ENCODE results near the gene SPATA16. TPM values are rescaled to one million over a fixed set of nuclear protein-coding genes. Genes with fewer than 3 reads are reported as not detected.

Gene SPATA16
- total RNA-seq, 1 donor = not detected

DNA sequence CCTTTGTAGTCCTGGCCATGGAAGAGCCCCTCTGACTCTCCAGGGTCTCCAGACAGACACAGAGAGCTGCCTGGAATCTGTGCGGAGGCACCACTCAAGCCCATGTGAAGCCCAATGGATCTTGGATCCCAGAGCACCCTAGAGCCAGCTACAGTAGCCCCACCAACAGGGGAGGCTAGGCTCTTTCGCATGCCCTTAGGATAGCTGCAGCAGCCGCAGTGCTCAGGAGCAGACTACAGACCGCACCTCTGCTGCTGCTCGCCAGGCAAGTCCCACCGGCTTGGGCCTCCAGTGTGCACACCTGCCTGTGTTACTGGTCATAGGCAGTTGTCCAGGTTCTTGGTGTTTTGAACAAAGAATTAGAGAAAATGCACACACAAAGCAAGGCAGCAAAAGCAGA, 131.6 kb downstream of the SPATA16 start:
- DNase-seq (ENCODE audit: low read depth in 2 of 3, low spot score in 2 of 3) = no peak

GRCh38 chr3:173008978-173009377, 132.1 kb downstream of the SPATA16 start:
- no peak for DNase-seq (ENCODE audit: low read depth in 2 of 3, low spot score in 2 of 3)

- DNase-seq (ENCODE audit: low read depth in 2 of 3, low spot score in 2 of 3) = peak in 2 of 3 donors; percentile 3 to 11
Observed at GRCh38 chr3:173007079-173007723, 133.8 kb downstream of the SPATA16 start.

DNA sequence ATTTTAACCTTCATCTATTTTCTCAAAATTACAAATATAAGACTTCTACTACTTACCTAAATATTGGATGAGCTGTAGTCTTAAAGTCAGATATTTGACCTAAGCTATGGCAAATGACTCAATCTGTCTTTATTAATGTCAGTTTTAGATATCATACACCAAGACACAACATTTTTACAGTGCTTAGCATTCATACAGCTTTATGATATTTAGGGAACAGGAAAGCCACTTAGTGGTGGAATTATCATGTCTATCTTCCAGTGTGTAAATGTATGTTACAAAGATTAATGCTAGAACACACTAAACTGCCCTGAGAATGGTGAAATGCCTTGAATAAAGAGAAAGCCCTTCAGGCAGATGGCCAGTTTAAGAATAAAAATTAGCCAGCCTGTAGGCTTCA, 135.0 kb downstream of the SPATA16 start:
- no peak for DNase-seq (ENCODE audit: low read depth in 2 of 3, low spot score in 2 of 3)

DNA sequence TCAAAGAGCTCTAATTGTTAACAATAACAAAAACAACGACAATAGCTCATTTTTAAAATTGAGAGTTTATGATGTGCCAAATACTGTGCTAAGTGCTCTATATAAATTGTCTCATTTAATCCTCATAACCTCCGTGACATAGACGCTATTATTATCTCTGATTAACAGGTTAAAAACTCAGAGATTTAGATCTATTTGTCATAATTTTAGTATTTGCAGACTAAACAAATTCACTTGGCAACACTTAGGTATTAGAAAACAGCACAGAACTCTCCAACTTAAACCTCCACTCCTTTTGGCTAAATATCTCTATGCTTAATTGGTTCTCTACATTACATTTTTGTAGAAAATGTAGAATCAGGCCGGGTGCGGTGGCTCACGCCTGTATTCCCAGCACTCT, 136.4 kb downstream of the SPATA16 start:
- no peak for DNase-seq (ENCODE audit: low read depth in 2 of 3, low spot score in 2 of 3)

DNA sequence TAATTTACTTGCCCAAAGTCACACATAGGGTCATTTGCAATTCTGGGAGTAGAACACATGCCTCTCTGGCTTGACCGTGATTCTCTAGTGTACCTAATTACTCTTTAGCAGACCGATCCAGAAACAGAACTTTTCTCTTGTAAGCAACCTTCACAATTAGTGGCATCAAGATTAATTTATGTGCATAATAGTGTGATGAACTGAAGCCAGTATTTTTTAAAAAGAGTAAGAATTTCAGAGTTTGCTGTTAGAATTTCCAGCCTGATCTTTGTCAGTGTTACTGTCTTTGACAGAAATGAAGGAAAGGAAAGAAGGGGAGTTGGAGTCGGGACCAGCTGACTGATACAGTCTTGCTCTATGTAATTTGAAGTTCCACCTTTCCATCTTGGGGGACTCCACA, 137.1 kb downstream of the SPATA16 start:
- no peak for DNase-seq (ENCODE audit: low read depth in 2 of 3, low spot score in 2 of 3)

- DNase-seq (ENCODE audit: low read depth in 2 of 3, low spot score in 2 of 3) = no peak
Observed at GRCh38 chr3:173003471-173003870, 137.6 kb downstream of the SPATA16 start.

GRCh38 chr3:173001622-173002021, 139.4 kb downstream of the SPATA16 start:
- no peak for DNase-seq (ENCODE audit: low read depth in 2 of 3, low spot score in 2 of 3)

GRCh38 chr3:173000553-173000952, 140.5 kb downstream of the SPATA16 start:
- DNase-seq (ENCODE audit: low read depth in 2 of 3, low spot score in 2 of 3) = no peak

DNA sequence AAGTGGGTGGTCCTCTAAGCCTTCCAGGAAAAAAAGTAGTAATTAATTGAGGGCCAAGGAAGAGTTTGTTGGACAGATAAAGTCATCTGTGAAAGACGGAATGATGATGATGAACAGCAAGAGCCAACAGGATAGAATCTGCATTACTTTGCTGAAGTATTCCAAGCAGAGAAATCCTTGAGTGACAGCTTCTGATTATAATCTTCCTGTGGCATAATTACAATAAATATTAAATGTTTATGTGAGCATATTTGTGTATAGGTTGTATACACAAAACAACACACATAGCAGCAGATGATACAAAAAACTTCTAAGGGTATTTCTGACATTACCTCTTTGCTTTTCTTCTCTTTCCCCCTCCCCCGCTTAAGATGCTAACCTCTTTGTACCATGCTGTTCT, 147.6 kb downstream of the SPATA16 start:
- DNase-seq (ENCODE audit: low read depth in 2 of 3, low spot score in 2 of 3) = no peak

DNA sequence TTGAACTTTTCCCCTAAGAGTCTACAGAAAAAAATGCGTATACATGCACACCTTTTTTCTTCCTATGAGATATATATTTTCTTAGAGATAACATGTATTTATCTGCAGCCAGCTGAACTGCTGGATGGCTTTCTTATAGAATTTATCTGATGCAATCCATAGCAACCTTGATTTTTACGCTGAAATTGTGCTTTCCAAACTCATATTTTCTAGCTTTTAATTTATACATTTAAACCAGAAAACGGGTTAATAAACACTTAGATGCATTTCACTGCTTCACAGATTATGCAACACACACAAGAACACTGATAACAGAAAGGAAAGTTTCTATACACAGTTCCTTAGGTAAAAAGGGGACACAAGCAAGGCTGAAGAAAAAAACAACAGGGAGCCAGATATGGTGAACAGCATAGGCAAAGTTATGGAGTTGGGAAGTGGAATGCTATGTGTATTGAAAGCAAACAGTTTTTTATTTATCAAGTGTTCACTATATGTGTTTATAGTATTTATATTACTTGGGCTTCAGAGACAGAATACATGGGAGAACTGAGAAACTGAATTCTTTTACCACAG, 149.5 kb downstream of the SPATA16 start:
- DNase-seq (ENCODE audit: low read depth in 2 of 3, low spot score in 2 of 3) = no peak

DNA sequence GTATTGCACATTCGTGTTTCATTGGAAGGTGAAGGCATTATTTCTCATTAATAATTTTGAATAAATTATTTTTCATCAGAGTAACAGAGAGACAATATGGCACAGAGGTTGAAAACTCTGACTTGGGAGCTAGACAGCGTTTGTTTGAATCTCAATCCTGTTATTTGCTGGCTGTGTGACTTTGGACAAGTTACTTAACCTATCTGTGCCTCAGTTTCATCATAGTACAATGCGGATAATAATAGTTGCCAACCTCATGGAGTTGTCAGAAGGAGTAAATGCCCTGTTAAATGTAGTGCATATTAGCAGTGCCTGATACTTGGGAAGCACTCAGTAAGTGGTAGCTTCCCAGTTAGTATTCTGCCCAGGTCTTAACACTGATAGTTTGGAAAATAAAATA, 151.7 kb downstream of the SPATA16 start:
- DNase-seq (ENCODE audit: low read depth in 2 of 3, low spot score in 2 of 3) = no peak

GRCh38 chr3:172987273-172987672, 153.8 kb downstream of the SPATA16 start:
- DNase-seq (ENCODE audit: low read depth in 2 of 3, low spot score in 2 of 3) = no peak

- no peak for DNase-seq (ENCODE audit: low read depth in 2 of 3, low spot score in 2 of 3)
Observed at GRCh38 chr3:172984914-172985313, 156.1 kb downstream of the SPATA16 start.

DNA sequence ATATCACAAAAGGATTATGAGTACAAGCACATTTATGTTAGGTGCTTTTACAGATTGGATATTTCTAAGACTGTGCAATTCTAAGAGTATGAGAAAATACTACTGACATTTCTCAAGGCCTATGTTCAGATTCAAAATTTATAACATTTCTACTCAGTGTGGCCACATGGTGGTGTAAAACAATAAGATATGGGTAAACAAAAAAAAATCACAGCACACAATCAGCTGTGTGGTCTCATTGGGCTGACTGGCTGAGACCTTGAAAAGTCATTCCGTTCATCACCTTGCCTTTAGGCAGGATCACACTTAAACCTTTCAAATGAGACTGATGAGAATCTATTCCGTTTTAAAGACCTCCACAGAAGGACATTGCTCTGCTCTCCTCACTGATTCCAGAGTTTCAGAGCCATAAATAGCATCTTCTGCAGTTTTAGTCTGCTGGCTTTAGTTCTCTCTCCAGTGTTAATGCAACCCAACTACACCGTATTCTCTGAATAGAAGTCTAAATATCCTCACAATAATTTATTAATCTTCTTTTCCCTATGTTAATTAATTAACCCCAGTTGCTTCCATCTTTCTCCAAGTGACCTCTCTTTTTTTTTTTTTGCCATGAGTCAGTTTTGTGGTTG, 158.2 kb downstream of the SPATA16 start:
- peak in 1 of 3 donors; percentile 4 for DNase-seq (ENCODE audit: low read depth in 2 of 3, low spot score in 2 of 3)

- DNase-seq (ENCODE audit: low read depth in 2 of 3, low spot score in 2 of 3) = no peak
Observed at GRCh38 chr3:172981407-172981983, 159.5 kb downstream of the SPATA16 start.

DNA sequence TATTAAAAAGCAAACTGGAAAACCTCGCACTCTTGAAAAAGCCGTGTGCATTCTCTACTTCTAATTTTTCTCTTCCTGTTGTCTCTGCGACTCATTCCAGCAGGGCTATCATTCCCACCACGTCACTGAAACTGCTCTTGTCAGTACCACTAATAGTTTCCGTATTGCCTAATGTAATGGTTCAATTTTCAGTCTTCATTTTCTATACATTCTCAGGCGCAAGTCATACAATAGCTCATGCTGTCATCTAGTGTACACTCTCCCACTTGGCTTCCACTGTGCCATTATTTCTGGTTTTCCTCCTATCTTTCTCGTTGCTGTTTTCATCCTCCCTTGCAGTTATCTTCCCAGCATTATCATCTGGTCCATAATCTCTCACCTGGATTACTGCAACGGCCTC, 160.2 kb downstream of the SPATA16 start:
- no peak for DNase-seq (ENCODE audit: low read depth in 2 of 3, low spot score in 2 of 3)

- DNase-seq (ENCODE audit: low read depth in 2 of 3, low spot score in 2 of 3) = no peak
Observed at GRCh38 chr3:172977696-172978095, 163.3 kb downstream of the SPATA16 start.

DNA sequence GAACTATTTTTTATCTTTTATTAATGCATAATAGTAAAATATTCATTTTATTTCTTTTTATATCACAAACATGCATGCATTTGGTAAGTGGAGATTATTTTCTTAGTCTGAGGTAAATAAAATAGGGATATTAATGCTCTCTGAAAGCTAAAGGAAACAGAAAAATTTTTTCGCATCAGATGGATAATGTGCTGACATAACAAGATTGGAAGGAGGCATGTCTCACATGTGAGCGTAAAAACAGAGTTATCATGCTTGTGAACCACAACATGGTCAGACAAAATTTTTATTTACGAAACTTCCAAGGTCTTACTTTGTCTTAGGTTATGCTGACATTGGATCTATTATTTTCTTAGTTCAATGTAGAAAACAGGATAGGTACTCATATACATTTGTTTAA, 166.1 kb downstream of the SPATA16 start:
- no peak for DNase-seq (ENCODE audit: low read depth in 2 of 3, low spot score in 2 of 3)

- no peak for DNase-seq (ENCODE audit: low read depth in 2 of 3, low spot score in 2 of 3)
Observed at GRCh38 chr3:172973799-172974198, 167.2 kb downstream of the SPATA16 start.

DNA sequence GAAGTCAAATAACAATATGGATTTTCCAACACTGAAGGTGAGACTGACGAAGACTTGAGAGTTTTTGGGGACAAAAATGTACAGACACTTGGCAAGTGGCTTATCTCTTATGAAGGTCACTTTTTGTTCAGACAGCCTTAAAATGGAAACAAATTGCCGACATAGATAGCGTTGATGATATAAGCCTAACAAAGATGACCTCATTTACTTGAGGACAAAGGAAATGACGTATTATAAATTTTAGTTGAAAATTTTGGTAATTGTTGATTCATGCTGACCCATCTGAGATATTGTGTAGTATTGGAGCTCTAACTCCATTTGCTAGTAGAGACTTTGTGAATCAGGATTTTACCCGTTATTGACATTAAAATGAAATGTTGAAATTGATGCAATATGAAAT, 168.3 kb downstream of the SPATA16 start:
- DNase-seq (ENCODE audit: low read depth in 2 of 3, low spot score in 2 of 3) = no peak

DNA sequence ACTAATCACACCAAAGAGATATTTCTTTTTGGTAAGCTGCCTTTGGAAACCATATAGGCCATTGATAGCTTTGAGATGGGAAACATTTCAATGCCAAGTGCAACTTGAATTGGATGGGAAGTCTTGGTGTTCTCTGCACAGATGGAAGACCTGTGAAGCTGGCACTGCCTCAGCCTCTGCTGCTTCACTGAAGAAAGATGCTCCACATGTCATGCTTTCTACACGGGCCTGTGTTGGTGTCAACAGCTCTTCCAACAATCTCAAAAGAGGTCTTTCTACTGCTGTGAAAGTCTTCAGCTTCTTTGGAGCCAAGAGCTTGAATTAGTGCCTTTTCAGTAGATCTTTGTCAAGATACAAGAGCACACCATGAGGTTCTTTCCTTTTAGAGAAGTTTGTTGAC, 169.0 kb downstream of the SPATA16 start:
- DNase-seq (ENCODE audit: low read depth in 2 of 3, low spot score in 2 of 3) = no peak

Measured in hematopoietic multipotent progenitor cell (in vitro differentiated cells).